ACC112 (cell line): ENCODE data around the gene VIPR1.

Experiments used
- H2AFZ ChIP-seq: fragments of 200-600 bp; sonication (generic); one replicate; pipeline ENCODE4 v1.6.0; 2017; ENCODE audit warnings: antibody characterized with exemption, low read length; ENCODE audit not compliant: unreplicated experiment
- H3K27ac ChIP-seq: fragments of 200-600 bp; sonication (generic); 2 replicates; pipeline ENCODE4 v1.5.1; 2014; ENCODE audit warnings: low read depth, mild to moderate bottlenecking, antibody characterized with exemption, low read length, moderate library complexity
- H3K27me3 ChIP-seq: fragments of 200-600 bp; sonication (generic); 2 replicates; pipeline ENCODE4 v1.6.1; 2014; ENCODE audit warnings: mild to moderate bottlenecking, antibody characterized with exemption, low read length, moderate library complexity, mixed read lengths; ENCODE audit not compliant: insufficient read depth
- H3K36me3 ChIP-seq: fragments of 200-600 bp; sonication (generic); 2 replicates; pipeline ENCODE4 v1.6.1; 2016; ENCODE audit warnings: mild to moderate bottlenecking, antibody characterized with exemption, low read length, moderate library complexity, mixed read lengths; ENCODE audit not compliant: insufficient read depth
- H3K4me1 ChIP-seq: fragments of 200-600 bp; sonication (generic); one replicate; pipeline ENCODE4 v1.6.1; 2016; ENCODE audit warnings: low read length, mixed read lengths; ENCODE audit not compliant: insufficient read depth, unreplicated experiment, control insufficient read depth
- H3K4me3 ChIP-seq: fragments of 200-600 bp; sonication (generic); 2 replicates; pipeline ENCODE4 v1.5.1; 2014; ENCODE audit warnings: mild to moderate bottlenecking, low read depth, low read length
- H3K79me2 ChIP-seq: fragments of 200-600 bp; sonication (generic); one replicate; pipeline ENCODE4 v1.6.0; 2016; ENCODE audit warnings: low read length; ENCODE audit not compliant: control insufficient read depth, unreplicated experiment, insufficient read depth

The VIPR1 gene, protein sequence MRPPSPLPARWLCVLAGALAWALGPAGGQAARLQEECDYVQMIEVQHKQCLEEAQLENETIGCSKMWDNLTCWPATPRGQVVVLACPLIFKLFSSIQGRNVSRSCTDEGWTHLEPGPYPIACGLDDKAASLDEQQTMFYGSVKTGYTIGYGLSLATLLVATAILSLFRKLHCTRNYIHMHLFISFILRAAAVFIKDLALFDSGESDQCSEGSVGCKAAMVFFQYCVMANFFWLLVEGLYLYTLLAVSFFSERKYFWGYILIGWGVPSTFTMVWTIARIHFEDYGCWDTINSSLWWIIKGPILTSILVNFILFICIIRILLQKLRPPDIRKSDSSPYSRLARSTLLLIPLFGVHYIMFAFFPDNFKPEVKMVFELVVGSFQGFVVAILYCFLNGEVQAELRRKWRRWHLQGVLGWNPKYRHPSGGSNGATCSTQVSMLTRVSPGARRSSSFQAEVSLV

DNA sequence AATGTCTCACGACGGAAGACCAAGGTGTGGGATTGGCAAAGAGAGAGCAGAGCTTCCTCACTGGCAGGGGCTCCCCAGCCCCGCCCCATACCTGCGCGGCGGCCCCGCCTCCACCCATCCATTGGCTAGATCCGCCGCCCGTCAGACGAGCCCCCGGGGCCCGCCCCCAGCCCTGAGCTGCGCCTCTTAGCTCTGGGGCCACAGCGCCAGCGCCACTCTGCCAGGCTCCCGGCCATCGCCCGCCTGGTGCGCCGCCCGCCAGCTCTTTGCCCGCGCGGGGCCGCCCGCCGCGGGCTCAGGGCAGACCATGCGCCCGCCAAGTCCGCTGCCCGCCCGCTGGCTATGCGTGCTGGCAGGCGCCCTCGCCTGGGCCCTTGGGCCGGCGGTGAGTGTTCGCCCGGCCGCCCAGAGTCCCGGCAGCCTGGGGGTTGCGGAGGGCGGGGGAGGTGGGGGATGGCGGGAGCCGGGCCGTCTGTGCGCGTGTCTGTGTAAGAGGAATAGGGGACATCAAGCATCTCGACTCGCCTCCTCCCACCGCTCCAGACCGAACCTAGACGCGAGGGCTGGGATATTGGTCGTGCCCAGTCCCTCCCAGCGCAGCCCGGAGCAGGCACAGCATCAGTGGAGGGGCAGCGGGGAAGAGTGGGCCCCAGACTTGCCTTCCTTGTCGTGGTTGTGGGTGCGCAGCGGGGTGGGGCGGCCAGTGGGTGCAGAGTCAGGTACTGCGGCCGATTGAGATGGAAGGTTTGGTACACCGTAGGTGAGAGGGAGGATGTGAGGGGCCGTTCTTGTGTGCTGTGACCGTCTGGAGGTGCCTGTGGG lies at the start of gene VIPR1:
Gene VIPR1 (plus strand): TSS at position 215 of the 822 bp plus-strand sequence. CDS start 93 bp downstream, at position 308.
- Histone ChIP-seq H3K4me1 (peaks cover 9% of the 10 kb centered on the region), H3K79me2 (no peaks in the 10 kb centered on the region), H3K36me3 (no peaks in the 10 kb centered on the region), H3K27me3 (peaks cover 66% of the 10 kb centered on the region), H3K4me3 (peak within 1 kb of the TSS; percentile 59), H2AFZ (no peak within 1 kb of the TSS), H3K27ac (no peak within 1 kb of the TSS)

DNA sequence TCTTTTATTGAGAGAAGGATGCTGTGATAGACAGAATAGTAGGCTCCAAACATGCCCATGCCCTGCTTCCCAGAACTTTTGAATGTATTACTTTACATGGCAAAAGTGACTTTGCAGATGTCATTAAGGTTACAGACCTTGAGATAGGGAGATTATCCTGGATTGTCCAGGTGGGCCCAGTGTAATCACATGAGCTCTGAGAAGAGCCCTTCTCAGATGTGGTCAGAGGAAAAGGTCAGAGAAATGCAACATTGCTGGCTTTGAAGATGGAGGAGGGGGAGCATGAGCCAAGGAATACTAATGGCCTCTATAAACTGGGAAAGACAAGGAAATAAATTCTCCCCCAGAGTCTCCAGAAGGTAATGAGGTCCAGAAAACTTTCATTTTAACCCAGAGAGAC lies 46.2 kb upstream of the VIPR1 start:
- Histone ChIP-seq H2AFZ (no peak overlapping the region), H3K4me1 (no peaks in the 10 kb centered on the region), H3K27me3 (peaks cover 57% of the 10 kb centered on the region), H3K27ac (no peak overlapping the region), H3K36me3 (no peaks in the 10 kb centered on the region), H3K79me2 (no peaks in the 10 kb centered on the region), H3K4me3 (no peak overlapping the region)

DNA sequence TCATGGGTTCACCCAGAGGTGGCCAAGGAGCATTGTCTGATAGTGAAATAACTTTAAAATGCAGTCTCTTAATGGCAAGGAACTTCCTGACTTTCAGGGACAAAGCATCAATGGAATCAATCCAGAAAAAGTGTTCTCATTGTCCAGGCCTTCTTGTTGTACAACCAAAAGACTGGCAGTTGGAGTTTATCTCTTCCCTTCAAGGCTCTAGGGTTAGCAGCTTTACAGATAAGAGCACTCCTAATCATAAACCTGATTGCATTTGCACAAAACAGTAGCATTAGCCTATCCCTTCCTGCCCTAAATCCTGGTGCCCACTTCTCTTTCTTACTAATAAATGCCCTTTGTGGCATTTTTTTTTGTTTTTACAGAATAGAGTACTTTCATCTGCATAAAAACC lies 43.3 kb upstream of the VIPR1 start:
- Histone ChIP-seq H3K79me2 (no peaks in the 10 kb centered on the region), H3K27me3 (peaks cover 65% of the 10 kb centered on the region), H3K4me3 (no peak overlapping the region), H3K4me1 (no peaks in the 10 kb centered on the region), H3K27ac (no peak overlapping the region), H2AFZ (no peak overlapping the region), H3K36me3 (no peaks in the 10 kb centered on the region)

- H3K4me3 ChIP-seq, result no peak overlapping the region
- H3K27me3 ChIP-seq, result peaks cover 57% of the 10 kb centered on the region
- no peaks in the 10 kb centered on the region for H3K36me3 ChIP-seq
- no peaks in the 10 kb centered on the region for H3K79me2 ChIP-seq
- H2AFZ ChIP-seq, result no peak overlapping the region
- no peaks in the 10 kb centered on the region for H3K4me1 ChIP-seq
- H3K27ac ChIP-seq, result no peak overlapping the region
Measured at GRCh38 chr3:42461762-42462161, 40.7 kb upstream of the VIPR1 start.

GRCh38 chr3:42463093-42463492 lies 39.4 kb upstream of the VIPR1 start:
- Histone ChIP-seq H3K4me1 (no peaks in the 10 kb centered on the region), H3K27ac (no peak overlapping the region), H3K79me2 (no peaks in the 10 kb centered on the region), H3K27me3 (peaks cover 48% of the 10 kb centered on the region), H3K36me3 (no peaks in the 10 kb centered on the region), H3K4me3 (no peak overlapping the region), H2AFZ (no peak overlapping the region)

DNA sequence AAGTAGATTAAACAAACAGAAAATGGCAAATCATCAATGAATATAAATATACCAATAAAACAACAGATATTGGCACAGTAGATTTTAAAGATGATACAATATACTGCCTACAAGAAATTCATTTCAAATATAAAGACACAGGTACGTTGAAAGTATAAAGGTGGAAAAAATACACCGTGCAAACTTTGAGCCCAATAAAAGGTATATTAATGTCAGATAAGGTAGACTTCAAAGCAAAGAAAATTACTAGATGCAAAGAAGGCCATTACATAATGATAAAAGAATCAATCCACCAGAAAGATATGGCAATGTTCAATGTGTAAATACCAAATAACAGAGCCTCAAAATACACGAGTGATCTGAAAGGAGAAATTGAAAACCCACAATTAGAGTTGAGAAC lies 34.3 kb upstream of the VIPR1 start:
- Histone ChIP-seq H3K36me3 (no peaks in the 10 kb centered on the region), H2AFZ (no peak overlapping the region), H3K27ac (no peak overlapping the region), H3K4me1 (no peaks in the 10 kb centered on the region), H3K4me3 (no peak overlapping the region), H3K79me2 (no peaks in the 10 kb centered on the region), H3K27me3 (peaks cover 15% of the 10 kb centered on the region; the same call in 1 of the 2 replicates)

DNA sequence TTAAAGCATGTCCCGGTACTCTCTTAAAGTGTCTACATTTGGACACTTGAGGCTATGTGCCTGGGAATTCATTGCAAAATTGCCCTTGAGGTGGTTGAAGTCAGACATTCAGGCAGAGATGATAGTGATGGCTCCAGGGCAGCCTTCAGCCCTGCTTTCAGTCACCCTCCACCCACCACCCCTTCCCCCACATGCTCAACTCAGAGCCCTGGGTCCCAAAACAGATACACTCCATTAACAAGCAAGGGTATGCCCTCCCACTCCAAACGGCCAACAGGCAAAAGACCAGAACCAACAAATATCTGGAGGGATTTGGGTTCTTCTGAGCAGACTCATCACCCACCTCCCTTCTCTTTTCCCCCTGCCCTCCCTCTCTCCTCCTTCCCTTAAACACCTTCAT lies 29.9 kb upstream of the VIPR1 start:
- no peaks in the 10 kb centered on the region for H3K4me1 ChIP-seq
- no peak overlapping the region for H3K27ac ChIP-seq
- H3K79me2 ChIP-seq, result no peaks in the 10 kb centered on the region
- no peak overlapping the region for H3K4me3 ChIP-seq
- peaks cover 41% of the 10 kb centered on the region for H3K27me3 ChIP-seq
- H3K36me3 ChIP-seq, result no peaks in the 10 kb centered on the region
- no peak overlapping the region for H2AFZ ChIP-seq

- no peaks in the 10 kb centered on the region for H3K4me1 ChIP-seq
- no peak overlapping the region for H3K27ac ChIP-seq
- H3K27me3 ChIP-seq, result peaks cover 48% of the 10 kb centered on the region
- no peak overlapping the region for H2AFZ ChIP-seq
- no peak overlapping the region for H3K4me3 ChIP-seq
- no peaks in the 10 kb centered on the region for H3K36me3 ChIP-seq
- H3K79me2 ChIP-seq, result no peaks in the 10 kb centered on the region
Measured at GRCh38 chr3:42473083-42473932, 29.1 kb upstream of the VIPR1 start.

GRCh38 chr3:42476225-42477125 lies 26.0 kb upstream of the VIPR1 start:
- Histone ChIP-seq H3K36me3 (no peaks in the 10 kb centered on the region), H3K4me1 (no peaks in the 10 kb centered on the region), H3K4me3 (no peak overlapping the region), H3K27ac (no peak overlapping the region), H3K27me3 (peaks cover 74% of the 10 kb centered on the region), H2AFZ (no peak overlapping the region), H3K79me2 (no peaks in the 10 kb centered on the region)
